Neural crest cell (in vitro differentiated cells): ENCODE data around the gene ZNF692. TPM values are rescaled to one million over a fixed set of nuclear protein-coding genes. Genes with fewer than 3 reads are reported as not detected.

Source experiments
- DNase-seq: peaks from one replicate; pipeline ENCODE4 v3.0.0; 2021; ENCODE audit warnings: low read depth, mixed read lengths, low spot score
- H3K27ac Mint-ChIP-seq: one replicate; pipeline ENCODE4 v1.8.0; 2021; ENCODE audit warnings: mild to moderate bottlenecking, mixed read lengths; ENCODE audit not compliant: unreplicated experiment
- H3K27me3 Mint-ChIP-seq: 2 replicates; pipeline ENCODE4 v1.8.0; 2021; ENCODE audit warnings: low read depth, mild to moderate bottlenecking, mixed read lengths
- H3K36me3 Mint-ChIP-seq: 2 replicates; pipeline ENCODE4 v1.8.0; 2021; ENCODE audit warnings: low read depth, mild to moderate bottlenecking, mixed read lengths
- H3K4me1 Mint-ChIP-seq: 2 replicates; pipeline ENCODE4 v1.8.0; 2021; ENCODE audit warnings: mixed read lengths
- H3K4me3 Mint-ChIP-seq: one replicate; pipeline ENCODE4 v1.8.0; 2021; ENCODE audit warnings: mild to moderate bottlenecking, mixed read lengths
- H3K9me3 Mint-ChIP-seq: 2 replicates; pipeline ENCODE4 v1.8.0; 2021; ENCODE audit warnings: mixed read lengths
- total RNA-seq: library from RNA; stranded (reverse); gene quantifications from 2 replicates; pipeline ENCODE4 v1.2.1, GENCODE V29; 2021
- TF ChIP-seq, protein P1 (sequence below): fragments of 200-600 bp; sonication (generic); conservative IDR thresholded peaks from 2 replicates; pipeline ENCODE4 v1.5.0; 2021; ENCODE audit warnings: antibody characterized with exemption, mild to moderate bottlenecking

ZNF692 gene
- total RNA-seq, 1 donor from 2014 or later, result 72.8 TPM

GRCh38 chr1:248812736-248813425 lies 46.0 kb downstream of the ZNF692 start:
- Mint-ChIP-seq H3K27me3 (no peaks in the 10 kb centered on the region), H3K4me3 (no peak overlapping the region), H3K9me3 (no peaks in the 10 kb centered on the region), H3K4me1 (no peaks in the 10 kb centered on the region), H3K27ac (no peak overlapping the region), H3K36me3 (peaks cover 10% of the 10 kb centered on the region)
- TF ChIP-seq, protein P1, sequence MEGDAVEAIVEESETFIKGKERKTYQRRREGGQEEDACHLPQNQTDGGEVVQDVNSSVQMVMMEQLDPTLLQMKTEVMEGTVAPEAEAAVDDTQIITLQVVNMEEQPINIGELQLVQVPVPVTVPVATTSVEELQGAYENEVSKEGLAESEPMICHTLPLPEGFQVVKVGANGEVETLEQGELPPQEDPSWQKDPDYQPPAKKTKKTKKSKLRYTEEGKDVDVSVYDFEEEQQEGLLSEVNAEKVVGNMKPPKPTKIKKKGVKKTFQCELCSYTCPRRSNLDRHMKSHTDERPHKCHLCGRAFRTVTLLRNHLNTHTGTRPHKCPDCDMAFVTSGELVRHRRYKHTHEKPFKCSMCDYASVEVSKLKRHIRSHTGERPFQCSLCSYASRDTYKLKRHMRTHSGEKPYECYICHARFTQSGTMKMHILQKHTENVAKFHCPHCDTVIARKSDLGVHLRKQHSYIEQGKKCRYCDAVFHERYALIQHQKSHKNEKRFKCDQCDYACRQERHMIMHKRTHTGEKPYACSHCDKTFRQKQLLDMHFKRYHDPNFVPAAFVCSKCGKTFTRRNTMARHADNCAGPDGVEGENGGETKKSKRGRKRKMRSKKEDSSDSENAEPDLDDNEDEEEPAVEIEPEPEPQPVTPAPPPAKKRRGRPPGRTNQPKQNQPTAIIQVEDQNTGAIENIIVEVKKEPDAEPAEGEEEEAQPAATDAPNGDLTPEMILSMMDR, result no peak
- no peak for DNase-seq

DNA sequence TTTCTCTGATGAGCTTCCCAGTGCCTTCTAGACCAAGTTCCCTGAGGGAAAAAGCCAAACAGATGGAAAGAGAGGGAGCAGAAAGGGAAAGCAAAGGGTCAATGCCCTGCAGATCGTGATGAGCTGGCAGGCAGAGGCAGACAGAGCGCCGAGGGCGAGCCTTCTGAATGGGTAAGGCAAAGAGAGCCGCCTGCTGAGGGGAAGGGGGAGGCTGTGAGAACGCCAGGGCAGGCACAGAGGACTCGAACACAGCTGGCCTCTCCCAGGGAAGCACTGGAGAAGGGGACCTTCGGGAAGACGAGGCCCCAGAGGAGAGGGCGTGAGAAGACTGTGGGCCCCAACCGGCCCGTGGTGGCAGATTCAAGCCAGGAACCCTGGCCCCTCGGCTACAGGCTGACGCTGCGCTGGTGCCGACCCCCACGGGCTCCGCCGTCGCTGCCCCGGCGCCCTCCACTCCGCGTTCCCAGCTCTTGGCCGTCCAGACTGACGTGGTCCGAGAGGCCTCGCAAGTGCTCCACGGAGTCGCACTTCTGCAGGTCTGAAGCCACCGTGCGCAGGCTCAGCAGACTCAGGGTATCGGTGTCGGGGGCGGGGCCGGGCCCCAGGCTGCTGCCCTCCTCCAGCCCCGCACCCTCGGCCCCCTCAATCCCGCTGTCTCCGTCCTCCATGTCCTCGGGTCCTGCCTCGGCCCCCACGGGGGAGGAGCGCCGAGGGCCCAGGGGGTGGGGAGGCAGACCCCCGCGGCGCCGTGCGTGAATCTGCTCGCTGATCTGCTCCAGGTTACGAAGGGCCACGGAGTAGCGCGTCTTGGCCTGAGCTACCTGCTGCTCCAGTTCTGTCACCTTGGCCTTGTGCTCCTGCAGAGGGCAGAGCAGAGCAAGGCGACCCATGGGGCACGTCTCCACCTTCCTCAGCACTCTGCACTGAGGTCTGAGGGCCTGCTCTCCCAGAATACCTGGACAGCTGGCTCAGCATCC lies 47.1 kb downstream of the ZNF692 start:
- Mint-ChIP-seq H3K9me3 (no peaks in the 10 kb centered on the region), H3K36me3 (peaks cover 10% of the 10 kb centered on the region), H3K4me3 (no peak overlapping the region), H3K27me3 (no peaks in the 10 kb centered on the region), H3K27ac (no peak overlapping the region), H3K4me1 (no peaks in the 10 kb centered on the region)
- no peak for DNase-seq
- TF ChIP-seq, protein P1, result no peak

DNA sequence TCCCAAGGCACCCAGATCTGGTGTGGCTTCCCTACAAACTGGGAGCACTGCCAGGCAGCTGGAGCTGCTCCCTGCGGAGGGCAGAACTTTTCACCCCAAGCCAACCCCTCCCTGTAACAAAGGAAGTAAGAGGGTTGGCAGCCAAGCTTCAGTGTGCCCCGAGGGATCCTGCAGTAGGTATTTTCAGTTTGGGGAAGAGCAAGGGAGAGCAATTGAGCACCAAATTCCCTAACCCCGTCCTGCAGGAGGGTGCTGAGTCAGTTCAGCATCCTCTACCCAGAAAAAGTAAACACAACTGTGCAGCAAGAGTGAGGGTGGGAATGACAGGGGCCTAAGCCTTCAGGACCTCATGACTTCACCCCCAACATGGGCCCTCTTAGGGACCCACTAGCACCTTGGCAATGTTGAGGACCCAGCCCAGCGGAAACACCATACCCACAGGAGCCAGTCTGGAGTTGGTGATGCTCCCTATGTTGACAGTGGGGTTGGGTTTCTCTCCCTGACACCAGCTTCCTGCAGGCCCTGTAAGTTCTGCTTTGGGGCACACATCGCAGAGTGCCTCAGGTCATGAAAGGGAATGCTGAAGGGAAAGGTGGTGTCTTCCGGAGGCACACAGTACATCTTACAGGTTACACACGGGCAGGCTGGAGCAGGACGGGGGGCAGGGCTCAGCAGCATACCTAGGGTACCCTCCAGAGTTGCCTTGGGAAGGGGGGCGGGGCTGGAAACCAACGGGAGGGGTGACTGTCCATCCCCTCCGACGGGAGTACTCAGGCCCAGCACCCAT lies 48.0 kb downstream of the ZNF692 start:
- DNase-seq, result no peak

DNA sequence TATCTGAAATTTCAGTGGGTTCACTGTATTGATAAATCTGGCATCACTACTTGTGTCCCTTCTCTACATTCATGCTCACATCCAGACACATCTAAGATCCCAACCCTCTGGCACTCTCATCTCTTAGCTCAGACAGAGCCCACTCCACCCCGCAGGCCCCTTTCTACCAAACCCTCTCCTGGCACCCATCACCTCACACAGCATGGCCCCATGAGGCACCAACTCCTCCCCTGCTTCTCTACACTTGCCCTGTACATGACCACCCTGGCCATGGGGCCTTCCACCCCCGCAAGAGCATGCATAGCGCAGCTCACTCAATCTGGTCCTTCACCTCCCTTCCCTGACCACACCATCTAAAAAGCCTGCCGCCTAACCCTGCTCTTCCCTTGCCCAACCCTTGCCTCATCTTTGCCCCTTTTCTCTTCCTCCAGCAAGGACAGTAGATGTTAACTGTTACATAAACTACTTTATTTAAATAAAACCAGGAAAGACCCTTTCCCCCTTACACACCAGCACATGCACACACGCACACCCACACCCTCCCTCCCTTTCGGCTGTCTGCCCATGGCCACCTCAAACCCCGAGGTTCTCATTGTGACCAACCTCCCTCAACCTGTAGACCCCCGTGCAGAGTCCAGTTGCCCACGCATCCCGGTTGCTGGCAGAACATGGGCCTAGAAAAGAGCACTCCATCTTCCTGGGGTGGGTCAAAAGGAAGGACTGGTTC lies 48.7 kb downstream of the ZNF692 start:
- no peaks in the 10 kb centered on the region for H3K9me3 Mint-ChIP-seq
- no peak for DNase-seq
- no peak overlapping the region for H3K4me3 Mint-ChIP-seq
- H3K27ac Mint-ChIP-seq, result no peak overlapping the region
- TF ChIP-seq, protein P1, result no peak
- H3K4me1 Mint-ChIP-seq, result no peaks in the 10 kb centered on the region
- no peaks in the 10 kb centered on the region for H3K27me3 Mint-ChIP-seq
- H3K36me3 Mint-ChIP-seq, result peaks cover 4% of the 10 kb centered on the region

More for the DNA sequence above, 48.0 kb downstream of the ZNF692 start:
- Mint-ChIP-seq H3K27me3 (no peaks in the 10 kb centered on the region), H3K27ac (no peak overlapping the region), H3K4me1 (no peaks in the 10 kb centered on the region), H3K4me3 (no peak overlapping the region), H3K36me3 (peaks cover 9% of the 10 kb centered on the region), H3K9me3 (no peaks in the 10 kb centered on the region)
- TF ChIP-seq, protein P1, result no peak

DNA sequence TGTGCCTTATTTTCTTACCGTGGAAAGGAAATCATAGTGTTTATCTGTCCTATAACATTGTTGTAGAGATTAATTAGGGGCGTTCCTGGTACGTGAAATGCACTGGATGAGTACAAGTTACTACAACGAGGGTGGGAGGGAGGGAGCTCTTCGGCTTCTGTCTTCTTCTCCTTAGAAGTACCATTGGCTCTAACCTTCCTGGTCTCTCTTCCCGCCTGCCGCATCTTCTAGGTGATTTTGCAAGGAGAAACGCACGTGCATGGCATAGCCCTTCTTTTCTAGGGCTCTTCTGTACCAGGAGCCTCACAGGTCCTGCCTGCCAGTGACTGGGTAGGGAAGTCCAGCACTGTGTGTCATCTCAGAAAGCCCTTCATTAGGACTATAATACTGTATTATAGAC lies 50.0 kb downstream of the ZNF692 start:
- TF ChIP-seq, protein P1, result no peak
- no peak overlapping the region for H3K27ac Mint-ChIP-seq
- no peak overlapping the region for H3K4me3 Mint-ChIP-seq
- DNase-seq, result no peak
- no peaks in the 10 kb centered on the region for H3K9me3 Mint-ChIP-seq
- H3K4me1 Mint-ChIP-seq, result no peaks in the 10 kb centered on the region
- no peaks in the 10 kb centered on the region for H3K27me3 Mint-ChIP-seq
- peaks cover 4% of the 10 kb centered on the region for H3K36me3 Mint-ChIP-seq
